Astrocyte (in vitro differentiated cells and primary cell): ENCODE data around the gene WDR1. TPM values are rescaled to one million over a fixed set of nuclear protein-coding genes. Genes with fewer than 3 reads are reported as not detected.

Experiments used
- DNase-seq: peaks from one replicate; pipeline ENCODE4 v3.0.0-alpha.2; 2010; ENCODE audit warnings: low read depth
- FAIRE-seq: peaks from 2 replicates; lab custom pipeline; 2011; peaks lifted over from hg19 to GRCh38; lab: Jason Lieb, UNC
- H2AFZ ChIP-seq: 2 replicates; pipeline ENCODE4 v1.6.0; 2012; ENCODE audit warnings: low read depth, low read length, inconsistent platforms
- H3K27ac ChIP-seq: 2 replicates; pipeline ENCODE4 v1.5.1; 2011; ENCODE audit warnings: low read depth, low read length, inconsistent platforms
- H3K27me3 ChIP-seq: 2 replicates; pipeline ENCODE4 v1.6.0; 2011; ENCODE audit warnings: low read length, inconsistent platforms; ENCODE audit not compliant: insufficient read depth
- H3K36me3 ChIP-seq: 2 replicates; pipeline ENCODE4 v1.5.1; 2011; ENCODE audit warnings: low read length, inconsistent platforms; ENCODE audit not compliant: insufficient read depth
- H3K4me1 ChIP-seq: 2 replicates; pipeline ENCODE4 v1.5.1; 2011; ENCODE audit warnings: low read length, inconsistent platforms; ENCODE audit not compliant: insufficient read depth
- H3K4me2 ChIP-seq: 2 replicates; pipeline ENCODE4 v1.6.0; 2012; ENCODE audit warnings: low read length, inconsistent platforms
- H3K4me3 ChIP-seq: 2 replicates; pipeline ENCODE4 v1.5.1; 2011; ENCODE audit warnings: low read depth, mild to moderate bottlenecking, low read length, inconsistent platforms; ENCODE audit not compliant: insufficient read depth
- H3K79me2 ChIP-seq: 2 replicates; pipeline ENCODE4 v1.6.0; 2012; ENCODE audit warnings: mild to moderate bottlenecking, low read length, inconsistent platforms; ENCODE audit not compliant: insufficient read depth
- H3K9ac ChIP-seq: 2 replicates; pipeline ENCODE4 v1.6.0; 2012; ENCODE audit warnings: mild to moderate bottlenecking, low read length, inconsistent platforms
- H3K9me3 ChIP-seq: 2 replicates; pipeline ENCODE4 v1.5.1; 2012; ENCODE audit warnings: low read depth, mild to moderate bottlenecking, low read length, inconsistent platforms; ENCODE audit not compliant: insufficient read depth
- H4K20me1 ChIP-seq: 2 replicates; pipeline ENCODE4 v1.6.0; 2012; ENCODE audit warnings: low read length, inconsistent platforms; ENCODE audit not compliant: insufficient read depth
- H3K27ac Mint-ChIP-seq: one replicate; pipeline ENCODE4 v1.8.0; 2021; ENCODE audit warnings: mild to moderate bottlenecking, mixed read lengths; ENCODE audit not compliant: unreplicated experiment
- H3K27me3 Mint-ChIP-seq: one replicate; pipeline ENCODE4 v1.8.0; 2021; ENCODE audit warnings: low read depth, mixed read lengths; ENCODE audit not compliant: unreplicated experiment
- H3K36me3 Mint-ChIP-seq: one replicate; pipeline ENCODE4 v1.8.0; 2021; ENCODE audit warnings: low read depth, mixed read lengths; ENCODE audit not compliant: unreplicated experiment
- H3K4me1 Mint-ChIP-seq: one replicate; pipeline ENCODE4 v1.8.0; 2021; ENCODE audit warnings: low read depth, mixed read lengths; ENCODE audit not compliant: unreplicated experiment
- H3K4me3 Mint-ChIP-seq: one replicate; pipeline ENCODE4 v1.8.0; 2021; ENCODE audit warnings: mild to moderate bottlenecking, moderate library complexity, mixed read lengths; ENCODE audit not compliant: unreplicated experiment
- H3K9me3 Mint-ChIP-seq: one replicate; pipeline ENCODE4 v1.8.0; 2021; ENCODE audit warnings: mild to moderate bottlenecking, mixed read lengths; ENCODE audit not compliant: unreplicated experiment
- CTCF ChIP-seq: IDR thresholded peaks from 2 replicates; pipeline ENCODE4 v1.5.1; 2011; ENCODE audit warnings: low read depth, mild to moderate bottlenecking, inconsistent platforms, low read length, moderate library complexity; ENCODE audit not compliant: insufficient read depth
- EZH2 ChIP-seq: IDR thresholded peaks from 2 replicates; pipeline ENCODE4 v1.6.1; 2012; ENCODE audit warnings: mild to moderate bottlenecking, low read length, inconsistent platforms; ENCODE audit not compliant: insufficient read depth
- total RNA-seq: library from RNA; stranded (reverse); gene quantifications from 2 replicates; pipeline ENCODE4 v1.2.1, GENCODE V29; 2021

WDR1 gene
- total RNA-seq, 1 donor from 2014 or later = 620 TPM

DNA sequence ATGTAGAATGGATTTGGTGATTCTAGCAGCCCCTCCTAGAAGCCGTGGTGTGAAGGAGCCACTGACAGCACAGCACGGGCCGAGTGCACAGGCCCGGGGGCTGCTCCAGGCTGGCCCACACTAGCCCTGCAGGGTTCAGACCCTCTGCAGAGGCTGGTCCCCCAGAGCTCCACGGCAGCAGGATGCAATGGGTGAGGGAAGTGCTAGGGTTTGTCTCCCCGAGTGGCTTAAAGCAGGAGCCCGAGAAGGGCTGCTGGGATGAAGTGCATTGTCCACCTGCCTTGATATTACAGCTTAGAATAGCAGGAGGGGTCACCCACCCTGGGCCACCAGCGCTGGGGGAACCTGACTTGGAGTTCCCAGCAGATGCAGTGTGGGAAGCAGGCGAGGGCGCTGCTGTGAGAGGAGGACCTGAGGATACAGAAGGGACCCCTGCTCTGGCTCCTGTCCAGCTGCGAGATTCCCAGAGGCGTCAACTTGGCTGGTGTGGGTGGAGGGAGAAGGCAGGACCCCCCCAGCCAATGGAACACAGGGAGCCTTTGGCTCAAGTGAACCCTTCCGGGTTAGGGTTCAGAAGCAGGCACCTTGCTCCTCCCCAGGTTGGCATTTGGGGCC, 30.0 kb downstream of the WDR1 start:
- Histone ChIP-seq H3K9ac (no peak overlapping the region), H3K36me3 (peaks cover 84% of the 10 kb centered on the region), H2AFZ (no peak overlapping the region), H3K27ac (no peak overlapping the region), H3K4me1 (peaks cover 4% of the 10 kb centered on the region), H3K9me3 (no peaks in the 10 kb centered on the region), H4K20me1 (peaks cover 100% of the 10 kb centered on the region), H3K79me2 (peaks cover 100% of the 10 kb centered on the region), H3K27me3 (no peaks in the 10 kb centered on the region), H3K4me2 (no peak overlapping the region), H3K4me3 (no peak overlapping the region)
- Mint-ChIP-seq H3K9me3 (no peaks in the 10 kb centered on the region), H3K4me3 (no peak overlapping the region), H3K27me3 (no peaks in the 10 kb centered on the region), H3K4me1 (peaks cover 17% of the 10 kb centered on the region), H3K27ac (no peak overlapping the region), H3K36me3 (peaks cover 34% of the 10 kb centered on the region)
- TF ChIP-seq CTCF (no peak), EZH2 (no peak)
- FAIRE-seq (no peak), DNase-seq (no peak)

GRCh38 chr4:10085828-10086505, 30.6 kb downstream of the WDR1 start:
- no peak overlapping the region for H2AFZ ChIP-seq
- DNase-seq (no peak), FAIRE-seq (no peak)
- H3K4me3 ChIP-seq = no peak overlapping the region
- no peaks in the 10 kb centered on the region for H3K9me3 ChIP-seq
- peaks cover 98% of the 10 kb centered on the region for H3K79me2 ChIP-seq
- H3K27ac ChIP-seq = no peak overlapping the region
- H3K9ac ChIP-seq = no peak overlapping the region
- Mint-ChIP-seq H3K4me3 (no peak overlapping the region), H3K27ac (peak overlapping the region; percentile 41), H3K9me3 (no peaks in the 10 kb centered on the region), H3K4me1 (peaks cover 11% of the 10 kb centered on the region), H3K27me3 (no peaks in the 10 kb centered on the region), H3K36me3 (peaks cover 34% of the 10 kb centered on the region)
- peaks cover 82% of the 10 kb centered on the region for H3K36me3 ChIP-seq
- no peak for TF ChIP-seq CTCF
- TF ChIP-seq EZH2 = no peak
- H3K4me1 ChIP-seq = peaks cover 4% of the 10 kb centered on the region
- no peaks in the 10 kb centered on the region for H3K27me3 ChIP-seq
- H3K4me2 ChIP-seq = no peak overlapping the region
- peaks cover 99% of the 10 kb centered on the region for H4K20me1 ChIP-seq

DNA sequence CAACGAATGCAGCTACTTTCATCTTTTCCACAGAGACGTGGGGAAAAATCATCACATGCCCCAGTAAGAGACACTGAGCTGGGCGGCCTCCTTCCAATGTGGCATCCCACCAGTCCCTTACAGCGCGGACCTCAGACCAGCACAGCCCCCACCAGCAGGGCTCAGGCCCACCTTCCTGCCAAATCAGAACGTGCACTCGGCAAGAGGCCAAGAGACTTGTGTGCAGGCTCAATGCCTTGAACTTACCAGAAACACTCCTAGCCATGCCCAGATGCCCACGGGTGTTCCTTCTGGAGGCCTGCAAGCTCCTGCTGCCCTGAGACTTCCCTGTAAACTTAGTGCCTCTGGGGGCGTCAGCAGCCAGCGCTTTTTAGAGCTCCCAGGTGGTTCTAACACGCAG, 31.2 kb downstream of the WDR1 start:
- H2AFZ ChIP-seq = no peak overlapping the region
- H3K36me3 ChIP-seq = peaks cover 82% of the 10 kb centered on the region
- no peak for FAIRE-seq
- no peak overlapping the region for H3K9ac ChIP-seq
- H3K27ac ChIP-seq = no peak overlapping the region
- peaks cover 98% of the 10 kb centered on the region for H3K79me2 ChIP-seq
- H3K9me3 ChIP-seq = no peaks in the 10 kb centered on the region
- Mint-ChIP-seq H3K27ac (no peak overlapping the region), H3K4me1 (peaks cover 10% of the 10 kb centered on the region), H3K4me3 (no peak overlapping the region), H3K27me3 (no peaks in the 10 kb centered on the region), H3K9me3 (no peaks in the 10 kb centered on the region), H3K36me3 (peaks cover 30% of the 10 kb centered on the region)
- H3K27me3 ChIP-seq = no peaks in the 10 kb centered on the region
- no peak overlapping the region for H3K4me2 ChIP-seq
- H3K4me1 ChIP-seq = peaks cover 4% of the 10 kb centered on the region
- TF ChIP-seq CTCF (no peak), EZH2 (no peak)
- DNase-seq = no peak
- H3K4me3 ChIP-seq = no peak overlapping the region
- H4K20me1 ChIP-seq = peaks cover 99% of the 10 kb centered on the region
